PC-9 (cell line): ENCODE results near the gene PPM1A.

Source experiments
- CTCF ChIP-seq: fragments of 200-600 bp; sonication (generic); conservative IDR thresholded peaks from 2 replicates; pipeline ENCODE4 v1.6.1; 2017; ENCODE audit warnings: mixed run types, antibody characterized with exemption, mild to moderate bottlenecking, moderate library complexity
- EZH2 ChIP-seq: fragments of 200-600 bp; sonication (generic); IDR thresholded peaks from 2 replicates; pipeline ENCODE4 v1.8.0; 2017; ENCODE audit warnings: antibody characterized with exemption, low read depth

- TF ChIP-seq CTCF (peak; percentile 77), EZH2 (no peak)
Observed at GRCh38 chr14:60266021-60266937, 17.3 kb downstream of the PPM1A start.
